AG04450 (cell line): ENCODE measurements around the gene PGA4. TPM values are rescaled to one million over a fixed set of nuclear protein-coding genes. Genes with fewer than 3 reads are reported as not detected.
"Not testable (repeated sequence)": the region's sequence is repeated elsewhere in the genome, so short reads cannot be mapped to it uniquely, and the experiment has no call there.

Experiments used
- CTCF ChIA-PET: fragments of 300-600, 350-600 bp; formaldehyde crosslinking; extraction: SDS; loops from one replicate; lab custom pipeline; 2022; ENCODE audit warnings: antibody characterized with exemption, inconsistent platforms; lab: Charles Lee
- POLR2A ChIA-PET: fragments of 350-600 bp; formaldehyde crosslinking; extraction: SDS; loops from one replicate; lab custom pipeline; 2021; ENCODE audit warnings: antibody characterized with exemption, inconsistent platforms; lab: Yijun Ruan, JAX
- DNase-seq: peaks from one replicate; pipeline ENCODE4 v3.0.0-alpha.2; 2011; ENCODE audit warnings: low read depth, low spot score
- H3K27ac ChIP-seq: one replicate; pipeline ENCODE4 v1.5.1; 2012; ENCODE audit warnings: low read depth, low read length, control low read depth
- H3K27me3 ChIP-seq: one replicate; pipeline ENCODE4 v1.6.0; 2012; ENCODE audit warnings: low read length; ENCODE audit not compliant: control insufficient read depth, insufficient read depth
- H3K4me3 ChIP-seq: 2 replicates; pipeline ENCODE4 v1.5.1; 2011; ENCODE audit warnings: mild to moderate bottlenecking, low read depth, low read length, control low read depth
- H3K9me3 ChIP-seq: 2 replicates; pipeline ENCODE4 v1.5.1; 2012; ENCODE audit warnings: low read length; ENCODE audit not compliant: control insufficient read depth, insufficient read depth
- CTCF ChIP-seq: IDR thresholded peaks from 2 replicates; pipeline ENCODE4 v1.5.1; 2011; ENCODE audit warnings: low read depth, low read length, control low read depth, inconsistent platforms
- polyA minus RNA-seq: library from RNA; depleted of rRNA, polyadenylated mRNA; stranded (reverse); fragments of >200 nt; gene quantifications from 2 replicates; pipeline ENCODE4 v1.2.3, GENCODE V29; 2011; rRNA and poly(A)+ RNA removed
- polyA plus RNA-seq: library from polyadenylated mRNA; depleted of rRNA; stranded (reverse); fragments of >200 nt; gene quantifications from 2 replicates; pipeline ENCODE4 v1.2.3, GENCODE V29; 2011; rRNA removed

The PGA4 gene
- polyA plus RNA-seq (0.82 and 1.1 TPM in 2 replicates), polyA minus RNA-seq (1.6 and 2.3 TPM in 2 replicates)

- POLR2A ChIA-PET, H3K4me3 ChIP-seq, H3K27me3 ChIP-seq, CTCF ChIA-PET, H3K27ac ChIP-seq, H3K9me3 ChIP-seq, DNase-seq: not testable (repeated sequence)
Measured at GRCh38 chr11:61222047-61222446, at the start of gene PGA4. PGA4 (plus strand) TSS chr11:61222347; CDS start chr11:61222401, 54 bp downstream.

GRCh38 chr11:61172356-61172755 lies 49.8 kb upstream of the PGA4 start:
- Histone ChIP-seq H3K4me3 (no peak overlapping the region), H3K27ac (no peak overlapping the region), H3K9me3 (no peaks in the 10 kb centered on the region; the same call in 1 of the 2 replicates), H3K27me3 (peaks cover 53% of the 10 kb centered on the region)
- POLR2A ChIA-PET: no interaction called here
- DNase-seq: no peak
- CTCF ChIA-PET: interaction anchor here (0.9 to 1.4 kb wide), 3 partner anchors 15 to 341 kb away, joined by 3 to 5 read pairs (median 3); no protein-coding TSS in a partner anchor
- no peak for TF ChIP-seq CTCF

- Histone ChIP-seq H3K27ac (no peak overlapping the region), H3K4me3 (no peak overlapping the region), H3K27me3 (peaks cover 53% of the 10 kb centered on the region), H3K9me3 (no peaks in the 10 kb centered on the region; the same call in 1 of the 2 replicates)
- DNase-seq: no peak
- ChIA-PET CTCF (interaction anchor here (1.4 kb wide), 1 partner anchor 203 kb away, joined by 5 read pairs; no protein-coding TSS in a partner anchor), POLR2A (no interaction called here)
- no peak for TF ChIP-seq CTCF
Measured at GRCh38 chr11:61172888-61173287, 49.3 kb upstream of the PGA4 start.

GRCh38 chr11:61173456-61173855 lies 48.7 kb upstream of the PGA4 start:
- ChIA-PET POLR2A (no interaction called here), CTCF (interaction anchor here (0.9 to 1.2 kb wide), 6 partner anchors 14 to 342 kb away, joined by 3 to 5 read pairs (median 4); no protein-coding TSS in a partner anchor)
- Histone ChIP-seq H3K4me3 (no peak overlapping the region), H3K27me3 (peaks cover 53% of the 10 kb centered on the region), H3K9me3 (no peaks in the 10 kb centered on the region; the same call in 1 of the 2 replicates), H3K27ac (no peak overlapping the region)
- DNase-seq: no peak
- peak; percentile 38 for TF ChIP-seq CTCF

- DNase-seq: no peak
- Histone ChIP-seq H3K4me3 (no peak overlapping the region), H3K27ac (no peak overlapping the region), H3K27me3 (peaks cover 55% of the 10 kb centered on the region), H3K9me3 (no peaks in the 10 kb centered on the region; the same call in 1 of the 2 replicates)
- ChIA-PET CTCF (interaction anchor here (0.9 to 1.2 kb wide), 6 partner anchors 13 to 343 kb away, joined by 3 to 5 read pairs (median 4); no protein-coding TSS in a partner anchor), POLR2A (no interaction called here)
- TF ChIP-seq CTCF: no peak
Measured at GRCh38 chr11:61174273-61174672, 47.9 kb upstream of the PGA4 start.
